Skeletal muscle tissue (tissue), 2 donors: ENCODE data around the gene MSH4. TPM values are rescaled to one million over a fixed set of nuclear protein-coding genes. Genes with fewer than 3 reads are reported as not detected.

Experiments
- small RNA-seq: library from RNA; depleted of rRNA; stranded (forward); fragments of <200 nt; gene quantifications from one replicate; pipeline ENCODE3, GENCODE V24; 2014
- total RNA-seq: library from RNA; depleted of rRNA; stranded (reverse); fragments of >200 nt; gene quantifications from one replicate; pipeline ENCODE4 v1.2.3, GENCODE V29; 2014

The MSH4 gene
- total RNA-seq, 1 donor from 2014 or later: 1.0 TPM

Small RNAs within 50 kb of the gene (small RNA-seq; reads per million reads assigned to genes)
- gene SNORD45A: not detected
- gene SNORD45B: not detected
- not detected for gene SNORD45C

Other genes with a start within 250 kb of the MSH4 start
- gene SLC44A5, start 185.8 kb upstream of the MSH4 start, total RNA-seq: under 0.01 TPM
- 53.8 TPM for gene ACADM, start 72.2 kb upstream of the MSH4 start, total RNA-seq
- gene RABGGTB, start 10.6 kb upstream of the MSH4 start, total RNA-seq: 75.7 TPM
- gene ASB17, start 135.5 kb downstream of the MSH4 start, total RNA-seq: not detected